NCI-H1417 treated with DMSO at 0.1 percent for 48 hours (cell line): ENCODE measurements around the gene DLG2.

ENCODE experiments used
- DNase-seq: peaks from one replicate; lab custom pipeline; 2025; lab: John Stamatoyannopoulos, UW

DLG2 gene

GRCh38 chr11:84097186-84097585, 1530.0 kb downstream of the DLG2 start:
- DNase-seq = no peak

- DNase-seq = no peak
Measured at GRCh38 chr11:84091212-84091986, 1535.7 kb downstream of the DLG2 start.

- peak; percentile 49 for DNase-seq
Measured at GRCh38 chr11:84089072-84090057, 1537.8 kb downstream of the DLG2 start.

- no peak for DNase-seq
Measured at GRCh38 chr11:84071851-84072250, 1555.3 kb downstream of the DLG2 start.

GRCh38 chr11:84069048-84069447, 1558.1 kb downstream of the DLG2 start:
- DNase-seq = no peak

- peak; percentile 96 for DNase-seq
Measured at GRCh38 chr11:84061726-84062125, 1565.4 kb downstream of the DLG2 start.

GRCh38 chr11:84056653-84057376, 1570.3 kb downstream of the DLG2 start:
- DNase-seq = no peak

GRCh38 chr11:84045146-84045545, 1582.0 kb downstream of the DLG2 start:
- no peak for DNase-seq

- DNase-seq = no peak
Measured at GRCh38 chr11:84044706-84045105, 1582.4 kb downstream of the DLG2 start.

- DNase-seq = no peak
Measured at GRCh38 chr11:84036664-84037194, 1590.4 kb downstream of the DLG2 start.

- DNase-seq = no peak
Measured at GRCh38 chr11:84035645-84036044, 1591.5 kb downstream of the DLG2 start.

- no peak for DNase-seq
Measured at GRCh38 chr11:84034484-84034883, 1592.7 kb downstream of the DLG2 start.

- no peak for DNase-seq
Measured at GRCh38 chr11:84024266-84024665, 1602.9 kb downstream of the DLG2 start.

GRCh38 chr11:84022695-84023094, 1604.4 kb downstream of the DLG2 start:
- no peak for DNase-seq

GRCh38 chr11:84022201-84022600, 1604.9 kb downstream of the DLG2 start:
- peak; percentile 18 for DNase-seq

- no peak for DNase-seq
Measured at GRCh38 chr11:84021291-84021690, 1605.9 kb downstream of the DLG2 start.

GRCh38 chr11:84019571-84020194, 1607.5 kb downstream of the DLG2 start:
- no peak for DNase-seq

- no peak for DNase-seq
Measured at GRCh38 chr11:84014539-84014938, 1612.6 kb downstream of the DLG2 start.

GRCh38 chr11:84012171-84012826, 1614.8 kb downstream of the DLG2 start:
- DNase-seq = no peak

GRCh38 chr11:84003181-84003580, 1624.0 kb downstream of the DLG2 start:
- no peak for DNase-seq

GRCh38 chr11:83998921-83999320, 1628.2 kb downstream of the DLG2 start:
- DNase-seq = no peak
